ENCODE results near the gene TWF1. TPM values are rescaled to one million over a fixed set of nuclear protein-coding genes. Genes with fewer than 3 reads are reported as not detected.
A peak's percentile ranks its signal among the peaks of the same experiment; 100 is the strongest.

The TWF1 gene
- total RNA-seq, 2 donors from 2014 or later = 18.8 to 45.4 TPM

- H3K27ac ChIP-seq = no peak overlapping the region
- no peaks in the 10 kb centered on the region for H3K27me3 ChIP-seq
- peaks cover 6 to 33% of the 10 kb centered on the region in 2 donors for H3K36me3 ChIP-seq (replicated peaks in 1 of 2; ENCODE audit: insufficient read depth in 1 of 2, low read depth in 2 of 2)
- ATAC-seq (no peak), DNase-seq (no peak)
- WGBS, 2 donors = 68 to 72% methylated on average over 3 of the region's 3 CpGs
- TF ChIP-seq CTCF (IDR thresholded peaks at IDR 0.05) (peak in 3 of 7 experiments; percentile 11 to 25 (median 17)), POLR2A (IDR thresholded peaks at IDR 0.05) (no peak)
- no peak overlapping the region for H3K4me3 ChIP-seq
- H3K4me1 ChIP-seq = no peaks in the 10 kb centered on the region
- H3K9me3 ChIP-seq = no peaks in the 10 kb centered on the region
- intact Hi-C loops (cut with DNase I) = no loop called here
These were observed 29.6 kb downstream of the TWF1 start for GRCh38 chr12:43776498-43776897.

DNA sequence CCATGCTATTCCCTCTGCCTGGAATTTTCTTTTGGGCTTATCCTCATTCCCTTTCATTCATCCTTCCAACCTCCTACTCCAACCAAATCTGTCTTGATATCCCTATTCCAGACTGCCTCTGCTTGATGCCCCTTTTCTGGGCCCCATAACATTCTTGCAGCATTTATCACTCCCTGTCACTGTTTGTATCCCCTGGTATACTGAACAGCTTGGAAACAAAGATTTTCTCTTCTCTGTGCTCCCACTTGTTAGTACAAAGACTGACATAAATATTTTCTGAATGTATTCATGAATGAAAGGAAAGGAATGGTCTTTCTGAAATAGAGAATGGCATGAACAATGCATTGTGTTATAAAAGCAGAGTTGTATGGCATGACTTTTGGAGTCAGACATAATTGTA, 39.8 kb downstream of the TWF1 start:
- peaks cover 0 to 3% of the 10 kb centered on the region in 2 donors for H3K36me3 ChIP-seq (replicated peaks in 1 of 2; ENCODE audit: insufficient read depth in 1 of 2, low read depth in 2 of 2)
- DNase-seq = no peak
- H3K4me3 ChIP-seq = no peak overlapping the region
- H3K9me3 ChIP-seq = no peaks in the 10 kb centered on the region
- intact Hi-C loops (cut with DNase I) = no loop called here
- H3K27me3 ChIP-seq = no peaks in the 10 kb centered on the region
- no peak overlapping the region for H3K27ac ChIP-seq
- no peak for ATAC-seq
- peaks cover 16% of the 10 kb centered on the region for H3K4me1 ChIP-seq
- TF ChIP-seq POLR2A (IDR thresholded peaks at IDR 0.05) (no peak), CTCF (IDR thresholded peaks at IDR 0.05) (no peak)

DNA sequence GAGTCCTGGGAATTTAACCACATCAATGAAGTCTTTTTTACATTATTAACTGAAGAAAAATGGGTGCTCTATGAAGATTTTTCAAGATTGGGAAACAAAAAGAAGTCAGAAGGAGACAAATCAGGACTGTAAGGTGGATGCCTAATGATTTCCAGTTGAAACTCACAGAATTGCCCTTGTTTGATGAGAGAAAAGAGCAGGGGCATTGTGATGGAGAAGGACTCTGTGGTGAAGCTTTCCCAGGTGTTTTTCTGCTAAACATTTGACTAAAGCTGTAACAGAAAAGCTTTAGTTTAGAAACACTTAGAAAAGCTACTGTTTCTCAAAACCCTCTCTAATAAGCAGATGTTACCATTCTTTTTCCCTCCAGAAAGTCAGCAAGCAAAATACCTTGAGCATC, 41.6 kb downstream of the TWF1 start:
- intact Hi-C loops (cut with DNase I) = no loop called here
- no peak overlapping the region for H3K27ac ChIP-seq
- peaks cover 33% of the 10 kb centered on the region for H3K4me1 ChIP-seq

DNA sequence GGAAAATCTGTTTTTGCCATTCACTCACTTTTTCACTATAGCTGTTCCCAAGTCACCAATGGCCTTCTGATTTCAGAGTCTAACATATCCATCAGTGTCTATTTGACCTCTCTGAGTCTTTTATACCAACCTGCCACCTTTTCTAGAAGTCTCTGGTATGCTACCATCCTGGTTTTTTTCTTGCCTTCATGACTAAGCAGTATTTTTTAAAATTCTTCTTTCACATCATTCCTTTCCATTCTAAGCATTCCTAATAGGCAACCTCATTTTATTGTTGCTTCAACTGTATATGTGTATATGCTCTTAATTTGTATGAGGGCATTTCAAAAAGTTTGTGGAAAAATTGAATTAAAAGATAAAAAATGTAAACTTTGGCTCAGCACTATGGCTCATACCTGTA, 42.3 kb downstream of the TWF1 start:
- Histone ChIP-seq H3K9me3 (no peaks in the 10 kb centered on the region), H3K27ac (no peak overlapping the region), H3K36me3 (replicated peaks in 1 of 2; ENCODE audit: insufficient read depth in 1 of 2, low read depth in 2 of 2) (peaks cover 0 to 3% of the 10 kb centered on the region in 2 donors), H3K4me1 (peaks cover 35% of the 10 kb centered on the region), H3K4me3 (no peak overlapping the region), H3K27me3 (no peaks in the 10 kb centered on the region)
- ATAC-seq (no peak), DNase-seq (no peak)
- TF ChIP-seq CTCF (IDR thresholded peaks at IDR 0.05) = no peak
- TF ChIP-seq POLR2A (IDR thresholded peaks at IDR 0.05) = no peak
- intact Hi-C loops (cut with DNase I) = no loop called here

More for the DNA sequence above, 41.6 kb downstream of the TWF1 start:
- TF ChIP-seq POLR2A (IDR thresholded peaks at IDR 0.05) (no peak), CTCF (IDR thresholded peaks at IDR 0.05) (no peak)
- DNase-seq (no peak), ATAC-seq (no peak)
- Histone ChIP-seq H3K27me3 (no peaks in the 10 kb centered on the region), H3K4me3 (no peak overlapping the region), H3K36me3 (replicated peaks in 1 of 2; ENCODE audit: insufficient read depth in 1 of 2, low read depth in 2 of 2) (peaks cover 0 to 3% of the 10 kb centered on the region in 2 donors), H3K9me3 (no peaks in the 10 kb centered on the region)

GRCh38 chr12:43762596-43762995, 43.5 kb downstream of the TWF1 start:
- DNase-seq (no peak), ATAC-seq (no peak)
- intact Hi-C loops (cut with DNase I) = no loop called here

More at GRCh38 chr12:43762596-43762995, 43.5 kb downstream of the TWF1 start:
- Histone ChIP-seq H3K27me3 (no peaks in the 10 kb centered on the region), H3K36me3 (replicated peaks in 1 of 2; ENCODE audit: insufficient read depth in 1 of 2, low read depth in 2 of 2) (no peaks in the 10 kb centered on the region), H3K4me1 (peaks cover 39% of the 10 kb centered on the region), H3K4me3 (no peak overlapping the region), H3K9me3 (no peaks in the 10 kb centered on the region), H3K27ac (no peak overlapping the region)
- no peak for TF ChIP-seq POLR2A (IDR thresholded peaks at IDR 0.05)
- no peak for TF ChIP-seq CTCF (IDR thresholded peaks at IDR 0.05)

All from body of pancreas (tissue), 4 donors.